Endodermal cell (in vitro differentiated cells): ENCODE results near the gene PIK3IP1. TPM values are rescaled to one million over a fixed set of nuclear protein-coding genes. Genes with fewer than 3 reads are reported as not detected.

Experiments used
- DNase-seq: peaks from one replicate; pipeline ENCODE4 v3.0.0-alpha.2; 2017
- H3K27ac ChIP-seq: 2 replicates; pipeline ENCODE4 v1.5.1; 2013; ENCODE audit warnings: mild to moderate bottlenecking, low read depth, low read length, moderate library complexity
- H3K27me3 ChIP-seq: 2 replicates; pipeline ENCODE4 v1.6.1; 2013; ENCODE audit warnings: mild to moderate bottlenecking, low read length, moderate library complexity; ENCODE audit not compliant: insufficient read depth, control insufficient read depth, poor library complexity, severe bottlenecking
- H3K36me3 ChIP-seq: 2 replicates; pipeline ENCODE4 v1.7.0; 2013; ENCODE audit warnings: mild to moderate bottlenecking, low read length, moderate library complexity; ENCODE audit not compliant: control insufficient read depth, insufficient read depth
- H3K4me1 ChIP-seq: one replicate; pipeline ENCODE4 v1.7.0; 2013; ENCODE audit warnings: low read length; ENCODE audit not compliant: control insufficient read depth, insufficient read depth
- H3K4me3 ChIP-seq: 2 replicates; pipeline ENCODE4 v1.5.1; 2013; ENCODE audit warnings: mild to moderate bottlenecking, low read length, moderate library complexity
- H3K9ac ChIP-seq: 2 replicates; pipeline ENCODE4 v1.6.1; 2013; ENCODE audit warnings: mild to moderate bottlenecking, low read length, moderate library complexity; ENCODE audit not compliant: poor library complexity, severe bottlenecking; ENCODE audit errors: extremely low read depth
- H3K9me3 ChIP-seq: 2 replicates; pipeline ENCODE4 v1.6.1; 2013; ENCODE audit warnings: mild to moderate bottlenecking, low read length, moderate library complexity; ENCODE audit not compliant: control insufficient read depth
- H3K27ac Mint-ChIP-seq: 2 replicates; pipeline ENCODE4 v1.8.0; 2020; ENCODE audit warnings: mixed read lengths
- H3K27me3 Mint-ChIP-seq: 2 replicates; pipeline ENCODE4 v1.8.0; 2021; ENCODE audit warnings: mild to moderate bottlenecking, mixed read lengths; ENCODE audit not compliant: insufficient read depth
- H3K36me3 Mint-ChIP-seq: 2 replicates; pipeline ENCODE4 v1.8.0; 2020; ENCODE audit warnings: low read depth, mixed read lengths
- H3K4me1 Mint-ChIP-seq: 2 replicates; pipeline ENCODE4 v1.8.0; 2020; ENCODE audit warnings: mixed read lengths
- H3K4me3 Mint-ChIP-seq: 2 replicates; pipeline ENCODE4 v1.8.0; 2020; ENCODE audit warnings: mild to moderate bottlenecking, moderate library complexity, mixed read lengths
- H3K9me3 Mint-ChIP-seq: 2 replicates; pipeline ENCODE4 v1.8.0; 2020; ENCODE audit warnings: mild to moderate bottlenecking, mixed read lengths
- WGBS, 2 experiments: methylation state at CpG; one replicate each; pipeline versions ENCODE4 v1.1.5 to v1.1.7; 2013; ENCODE audit warnings: missing lambda C conversion rate in 2 of 2, mixed read lengths in 1 of 2; ENCODE audit not compliant: insufficient coverage in 1 of 2, insufficient read length in 1 of 2; 5-methylcytosine and 5-hydroxymethylcytosine counted together
- total RNA-seq, 2 donors: library from RNA; stranded (reverse); fragmentation: NEBNext Ultra II Directional in 1 of 2; extraction: Animal tissue kit (Norgen Biotek cat#: 25700) in 1 of 2; gene quantifications; 2 replicates in 1 of 2; 3 replicates in 1 of 2; pipeline ENCODE4 v1.2.1, GENCODE V29; 2021
- TF ChIP-seq, protein P1 (sequence below): fragments of 200-600 bp; sonication (generic); conservative IDR thresholded peaks from 2 replicates; pipeline ENCODE4 v1.5.0; 2021; ENCODE audit warnings: antibody characterized with exemption, mild to moderate bottlenecking

Gene PIK3IP1
- total RNA-seq, 2 donors from 2014 or later, result 2.0 to 3.5 TPM

DNA sequence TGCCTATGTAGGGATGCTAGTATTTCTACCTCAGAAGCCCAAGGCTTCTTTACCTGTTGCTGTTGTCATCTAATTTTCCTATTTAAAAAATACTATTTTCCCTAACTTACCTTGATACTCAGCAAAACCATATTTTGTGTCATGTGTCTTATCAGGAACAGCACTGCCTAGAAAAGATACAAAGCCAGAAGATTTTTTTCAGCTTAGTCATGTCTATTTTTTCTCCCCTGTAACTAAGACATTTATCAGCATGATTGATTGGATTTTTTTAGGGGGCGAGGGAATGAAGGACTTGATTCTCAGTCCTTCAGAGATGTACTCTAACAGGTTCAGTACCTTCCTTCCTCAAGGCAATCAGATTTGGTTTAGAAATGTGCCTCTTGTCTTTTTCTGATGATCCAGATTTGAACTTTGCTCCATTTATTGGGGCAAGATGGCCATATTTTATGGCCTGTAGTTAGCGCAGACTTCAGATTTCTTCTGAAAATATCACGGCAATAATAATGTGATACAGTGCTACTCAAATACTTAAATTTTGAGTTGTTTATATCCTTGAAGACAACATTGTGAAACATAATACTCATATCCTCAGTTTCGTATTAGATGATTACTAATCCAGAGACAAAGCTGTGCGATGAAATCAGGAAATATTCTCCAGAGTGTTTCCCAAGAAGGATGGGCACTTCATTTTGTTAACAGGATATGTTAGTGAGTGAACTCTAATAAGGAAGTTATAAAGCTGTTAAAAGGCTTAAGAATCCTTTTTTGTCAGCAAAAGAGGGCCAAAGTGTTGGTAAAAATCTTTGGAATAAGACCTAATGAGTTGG lies 3.8 kb upstream of the PIK3IP1 start:
- H3K4me1 ChIP-seq, result no peaks in the 10 kb centered on the region
- H3K27me3 ChIP-seq, result peaks cover 9% of the 10 kb centered on the region
- H3K36me3 ChIP-seq, result no peaks in the 10 kb centered on the region
- no peak overlapping the region for H3K4me3 Mint-ChIP-seq
- no peaks in the 10 kb centered on the region for H3K36me3 Mint-ChIP-seq
- H3K27me3 Mint-ChIP-seq, result peaks cover 5% of the 10 kb centered on the region
- H3K9me3 ChIP-seq, result no peaks in the 10 kb centered on the region
- H3K4me3 ChIP-seq, result no peak overlapping the region
- H3K27ac ChIP-seq, result no peak overlapping the region
- no peaks in the 10 kb centered on the region for H3K9me3 Mint-ChIP-seq
- H3K4me1 Mint-ChIP-seq, result peaks cover 12% of the 10 kb centered on the region
- H3K27ac Mint-ChIP-seq, result no peak overlapping the region
- 92 to 93% methylated on average over 4 to 5 of the region's 5 CpGs for WGBS, 2 experiments
- DNase-seq, result no peak
- no peak overlapping the region for H3K9ac ChIP-seq
- TF ChIP-seq, protein P1, sequence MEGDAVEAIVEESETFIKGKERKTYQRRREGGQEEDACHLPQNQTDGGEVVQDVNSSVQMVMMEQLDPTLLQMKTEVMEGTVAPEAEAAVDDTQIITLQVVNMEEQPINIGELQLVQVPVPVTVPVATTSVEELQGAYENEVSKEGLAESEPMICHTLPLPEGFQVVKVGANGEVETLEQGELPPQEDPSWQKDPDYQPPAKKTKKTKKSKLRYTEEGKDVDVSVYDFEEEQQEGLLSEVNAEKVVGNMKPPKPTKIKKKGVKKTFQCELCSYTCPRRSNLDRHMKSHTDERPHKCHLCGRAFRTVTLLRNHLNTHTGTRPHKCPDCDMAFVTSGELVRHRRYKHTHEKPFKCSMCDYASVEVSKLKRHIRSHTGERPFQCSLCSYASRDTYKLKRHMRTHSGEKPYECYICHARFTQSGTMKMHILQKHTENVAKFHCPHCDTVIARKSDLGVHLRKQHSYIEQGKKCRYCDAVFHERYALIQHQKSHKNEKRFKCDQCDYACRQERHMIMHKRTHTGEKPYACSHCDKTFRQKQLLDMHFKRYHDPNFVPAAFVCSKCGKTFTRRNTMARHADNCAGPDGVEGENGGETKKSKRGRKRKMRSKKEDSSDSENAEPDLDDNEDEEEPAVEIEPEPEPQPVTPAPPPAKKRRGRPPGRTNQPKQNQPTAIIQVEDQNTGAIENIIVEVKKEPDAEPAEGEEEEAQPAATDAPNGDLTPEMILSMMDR, result no peak

DNA sequence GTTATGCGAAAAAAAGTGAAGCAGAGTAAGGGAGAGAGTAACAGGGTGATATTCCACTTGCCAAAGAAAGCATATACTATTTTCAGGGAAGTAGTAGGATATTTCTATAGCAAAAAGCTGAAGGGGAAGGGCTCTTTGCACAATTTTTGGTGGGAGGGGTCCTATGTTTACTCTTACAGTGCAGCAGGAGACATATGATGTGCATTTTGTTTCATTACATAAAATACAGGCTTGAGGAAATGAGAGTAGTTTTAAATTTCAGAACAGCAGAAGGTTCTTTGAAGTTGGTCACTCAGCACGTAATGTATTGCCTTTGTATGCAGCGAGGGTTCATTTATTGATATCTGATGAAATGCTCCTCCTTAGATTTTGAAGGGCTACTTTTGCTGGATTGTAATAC lies 3.1 kb upstream of the PIK3IP1 start:
- Mint-ChIP-seq H3K4me3 (no peak overlapping the region), H3K27me3 (peaks cover 9% of the 10 kb centered on the region), H3K9me3 (no peaks in the 10 kb centered on the region), H3K36me3 (no peaks in the 10 kb centered on the region), H3K27ac (no peak overlapping the region), H3K4me1 (peaks cover 12% of the 10 kb centered on the region)
- H3K9me3 ChIP-seq, result no peaks in the 10 kb centered on the region
- TF ChIP-seq, protein P1, result no peak
- H3K9ac ChIP-seq, result no peak overlapping the region
- DNase-seq, result no peak
- no peaks in the 10 kb centered on the region for H3K36me3 ChIP-seq
- peaks cover 13% of the 10 kb centered on the region for H3K27me3 ChIP-seq
- H3K4me3 ChIP-seq, result no peak overlapping the region
- no peaks in the 10 kb centered on the region for H3K4me1 ChIP-seq
- no peak overlapping the region for H3K27ac ChIP-seq
- 94 to 98% methylated on average over 2 to 3 of the region's 3 CpGs for WGBS, 2 experiments

GRCh38 chr22:31291481-31292235 lies 630 bp downstream of the PIK3IP1 start:
- Mint-ChIP-seq H3K4me3 (peak overlapping the region; percentile 56), H3K9me3 (no peaks in the 10 kb centered on the region), H3K4me1 (peaks cover 12% of the 10 kb centered on the region), H3K27me3 (peaks cover 20% of the 10 kb centered on the region), H3K36me3 (no peaks in the 10 kb centered on the region), H3K27ac (peak overlapping the region; percentile 70)
- Histone ChIP-seq H3K27me3 (peaks cover 34% of the 10 kb centered on the region), H3K4me3 (peak overlapping the region; percentile 68), H3K9me3 (no peaks in the 10 kb centered on the region), H3K4me1 (no peaks in the 10 kb centered on the region), H3K9ac (no peak overlapping the region), H3K36me3 (no peaks in the 10 kb centered on the region), H3K27ac (no peak overlapping the region)
- WGBS, 2 experiments, result 23 to 34% methylated on average over 9 to 19 of the region's 20 CpGs
- peak; percentile 72 for DNase-seq
- TF ChIP-seq, protein P1, result no peak
